ENCODE results near the gene C2CD2. TPM values are rescaled to one million over a fixed set of nuclear protein-coding genes. Genes with fewer than 3 reads are reported as not detected.

The C2CD2 gene
- total and polyA plus RNA-seq, 2 of the 4 experiments (the other 2 are of a cell fraction), result 15.6 to 25.3 TPM

- no TSS peak for BruUV-seq (replicated peaks)
- DNase-seq (no peak), ATAC-seq (ENCODE audit: low read depth) (no peak)
- 89% methylated on average over 3 of the region's 6 CpGs; no CpG with 5 or more reads in 1 of the 2 experiments for WGBS, 2 experiments (ENCODE audit: extremely low coverage in 2 of 2, insufficient read length in 1 of 2)
- no peak overlapping the region for H2AK9ac ChIP-seq (replicated peaks; ENCODE audit: low read depth, low read length, poor library complexity)
- H3K27ac ChIP-seq (ENCODE audit: insufficient read depth, low read length), result no peak overlapping the region
- no peak overlapping the region for H2BK15ac ChIP-seq (ENCODE audit: low read depth, low read length)
- dilution Hi-C loops (cut with HindIII; ENCODE audit: low sequenced_read_pairs, unreplicated experiment) (no loop called here), in situ Hi-C loops (cut with MboI; ENCODE audit: low sequenced_read_pairs) (no loop called here), intact Hi-C loops (cut with micrococcal nuclease) (no loop called here)
- peaks cover 29% of the 10 kb centered on the region for H3K36me3 ChIP-seq (ENCODE audit: control insufficient read depth, insufficient read depth, low read length)
- H2BK20ac ChIP-seq (ENCODE audit: low read depth, low read length), result no peak overlapping the region
- POLR2A ChIA-PET (ENCODE audit: unreplicated experiment), result no interaction called here
- H3K4me3 ChIP-seq (ENCODE audit: insufficient read depth, low read depth, low read length), result no peak overlapping the region
- TF ChIP-seq MAZ (IDR thresholded peaks at IDR 0.05; ENCODE audit: borderline replicate concordance, low read depth, low read length), result no peak
- no peak for TF ChIP-seq MAFK (IDR thresholded peaks at IDR 0.05; ENCODE audit: low read depth, low read length)
- TF ChIP-seq RFX5 (IDR thresholded peaks at IDR 0.05; ENCODE audit: low read depth, low read length), result no peak
- no peak for TF ChIP-seq SMC3 (IDR thresholded peaks at IDR 0.05; ENCODE audit: low read depth, low read length)
- TF ChIP-seq RAD21 (IDR thresholded peaks at IDR 0.05; ENCODE audit: low read length), result no peak
- no peak for TF ChIP-seq CTCF (conservative IDR thresholded peaks at IDR 0.05; ENCODE audit: low read depth, low read length)
- no peak for TF ChIP-seq NFE2L2 (IDR thresholded peaks at IDR 0.05; ENCODE audit: low read depth, low read length)
- TF ChIP-seq BHLHE40 (IDR thresholded peaks at IDR 0.05; ENCODE audit: low read depth, low read length), result no peak
- TF ChIP-seq MXI1 (IDR thresholded peaks at IDR 0.05; ENCODE audit: borderline replicate concordance, low read depth, low read length), result no peak
- no peak for TF ChIP-seq CHD1 (IDR thresholded peaks at IDR 0.05; ENCODE audit: low read depth, low read length)
- TF ChIP-seq USF2 (IDR thresholded peaks at IDR 0.05; ENCODE audit: low read depth, low read length), result no peak
- no peak for TF ChIP-seq ELK1 (IDR thresholded peaks at IDR 0.05; ENCODE audit: borderline replicate concordance, low read depth, low read length)
- no peak overlapping the region for H3K4ac ChIP-seq (ENCODE audit: low read depth, low read length)
- H3K9me3 ChIP-seq (ENCODE audit: control insufficient read depth, insufficient read depth, low read length), result no peaks in the 10 kb centered on the region
- peaks cover 9% of the 10 kb centered on the region for H3K4me1 ChIP-seq (ENCODE audit: control insufficient read depth, insufficient read depth, low read length)
- no peak overlapping the region for H2AFZ ChIP-seq (replicated peaks; ENCODE audit: low read length, poor library complexity)
- CTCF ChIA-PET, result no interaction called here
- H3K56ac ChIP-seq (ENCODE audit: extremely low read depth, insufficient read depth, low read length), result no peak overlapping the region
- H3K18ac ChIP-seq (ENCODE audit: low read depth, low read length), result no peak overlapping the region
- no peak overlapping the region for H4K8ac ChIP-seq (ENCODE audit: low read depth in 2 of 2, low read length in 2 of 2)
- no peak overlapping the region for H3K4me2 ChIP-seq (ENCODE audit: low read depth, low read length)
- no peak overlapping the region for H3K14ac ChIP-seq (replicated peaks; ENCODE audit: low read depth, low read length)
- H3K79me1 ChIP-seq (ENCODE audit: low read depth in 1 of 2, low read length in 2 of 2), result peaks cover 4 to 7% of the 10 kb centered on the region in 2 experiments; a peak in 2 of 4 replicates
- 0 out of 2 replicates have a peak, but pooled peaks cover under 1% of the 10 kb centered on the region for H4K20me1 ChIP-seq (ENCODE audit: insufficient read depth, low read length)
- H3K27me3 ChIP-seq (ENCODE audit: control insufficient read depth, insufficient read depth, low read length), result no peaks in the 10 kb centered on the region
- no peak overlapping the region for H2BK5ac ChIP-seq (ENCODE audit: low read depth, low read length, poor library complexity, severe bottlenecking)
- H3K23ac ChIP-seq (ENCODE audit: low read depth, low read length), result no peak overlapping the region
- H3K9ac ChIP-seq (ENCODE audit: low read depth, low read length), result no peak overlapping the region
- no peak overlapping the region for H4K91ac ChIP-seq (ENCODE audit: insufficient read depth, low read depth, low read length)
- H4K5ac ChIP-seq (ENCODE audit: low read depth, low read length), result no peak overlapping the region
- peaks cover 11% of the 10 kb centered on the region for H3K9me1 ChIP-seq (ENCODE audit: insufficient read depth, low read length)
- H2BK120ac ChIP-seq (ENCODE audit: low read depth, low read length), result no peak overlapping the region
- no peak overlapping the region for H2AK5ac ChIP-seq (ENCODE audit: low read depth, low read length)
Measured at GRCh38 chr21:41900401-41900800, 53.4 kb downstream of the C2CD2 start.
